GM12873 (cell line): ENCODE data around the gene PAK2.

Experiments used
- TF ChIP-seq, protein P1 (sequence below): IDR thresholded peaks from 2 replicates; pipeline ENCODE4 v1.5.1; 2012; ENCODE audit warnings: low read depth, mild to moderate bottlenecking, moderate library complexity, low read length, control low read depth; ENCODE audit not compliant: insufficient read depth; ENCODE audit errors: missing control alignments

PAK2 gene

GRCh38 chr3:196843435-196844110, 103.9 kb downstream of the PAK2 start:
- TF ChIP-seq, protein P1, sequence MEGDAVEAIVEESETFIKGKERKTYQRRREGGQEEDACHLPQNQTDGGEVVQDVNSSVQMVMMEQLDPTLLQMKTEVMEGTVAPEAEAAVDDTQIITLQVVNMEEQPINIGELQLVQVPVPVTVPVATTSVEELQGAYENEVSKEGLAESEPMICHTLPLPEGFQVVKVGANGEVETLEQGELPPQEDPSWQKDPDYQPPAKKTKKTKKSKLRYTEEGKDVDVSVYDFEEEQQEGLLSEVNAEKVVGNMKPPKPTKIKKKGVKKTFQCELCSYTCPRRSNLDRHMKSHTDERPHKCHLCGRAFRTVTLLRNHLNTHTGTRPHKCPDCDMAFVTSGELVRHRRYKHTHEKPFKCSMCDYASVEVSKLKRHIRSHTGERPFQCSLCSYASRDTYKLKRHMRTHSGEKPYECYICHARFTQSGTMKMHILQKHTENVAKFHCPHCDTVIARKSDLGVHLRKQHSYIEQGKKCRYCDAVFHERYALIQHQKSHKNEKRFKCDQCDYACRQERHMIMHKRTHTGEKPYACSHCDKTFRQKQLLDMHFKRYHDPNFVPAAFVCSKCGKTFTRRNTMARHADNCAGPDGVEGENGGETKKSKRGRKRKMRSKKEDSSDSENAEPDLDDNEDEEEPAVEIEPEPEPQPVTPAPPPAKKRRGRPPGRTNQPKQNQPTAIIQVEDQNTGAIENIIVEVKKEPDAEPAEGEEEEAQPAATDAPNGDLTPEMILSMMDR: no peak

DNA sequence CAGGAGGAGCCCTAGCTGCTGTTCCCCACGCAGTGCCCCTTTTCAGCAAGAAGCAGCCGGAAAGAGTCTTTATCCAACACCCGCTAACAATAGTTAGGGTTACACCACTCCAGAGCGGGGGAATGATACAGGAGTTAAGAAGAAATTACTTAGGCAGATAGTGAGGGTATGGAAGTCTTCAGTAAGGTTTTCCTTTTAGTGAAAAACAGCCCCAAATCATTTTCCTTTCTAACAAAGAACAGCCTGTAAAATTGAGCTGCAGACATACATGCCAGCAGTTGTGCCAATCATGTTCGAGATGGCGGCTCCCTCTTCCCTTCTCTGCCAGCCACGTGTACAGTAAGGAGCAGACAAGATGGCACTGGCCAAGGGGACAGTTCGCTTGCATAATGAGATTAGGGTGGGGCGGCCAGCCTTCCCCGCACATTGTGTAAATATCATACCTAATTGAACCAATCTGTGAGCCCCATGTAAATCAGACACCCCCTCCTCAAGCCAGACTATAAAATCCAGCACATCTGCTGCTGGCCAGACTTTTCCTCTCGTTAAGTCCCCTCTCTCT, 109.6 kb downstream of the PAK2 start:
- TF ChIP-seq, protein P1: no peak

GRCh38 chr3:196867155-196867506, 127.5 kb downstream of the PAK2 start:
- TF ChIP-seq, protein P1: no peak

- TF ChIP-seq, protein P1: peak; percentile 2
Measured at GRCh38 chr3:196867507-196868296, 128.0 kb downstream of the PAK2 start, which contains the start of gene SENP5. Gene SENP5, plus strand, starts transcription at chr3:196867920. Its CDS starts 17,262 bp downstream, at chr3:196885182.

- TF ChIP-seq, protein P1: no peak
Measured at GRCh38 chr3:196868297-196868661, 128.6 kb downstream of the PAK2 start.

DNA sequence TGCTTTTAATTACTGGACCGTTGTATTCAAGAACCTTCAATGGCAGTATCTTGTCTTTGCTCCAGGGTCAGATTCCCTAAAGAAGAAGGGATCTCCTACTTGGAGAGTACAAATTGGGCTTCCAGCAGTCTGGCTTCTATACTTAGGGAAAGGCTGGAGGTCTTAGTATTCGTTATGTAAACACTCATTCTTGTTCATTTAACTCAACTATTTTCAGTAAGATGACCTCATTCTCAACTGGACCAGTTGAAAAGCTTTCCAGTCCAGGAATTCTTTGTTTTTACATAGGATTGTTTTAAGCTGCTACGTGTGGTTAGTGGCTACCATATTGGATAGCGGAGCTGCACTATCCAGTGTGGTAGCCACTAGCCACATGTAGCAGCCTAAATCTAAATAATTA, 132.7 kb downstream of the PAK2 start:
- TF ChIP-seq, protein P1: no peak

- TF ChIP-seq, protein P1: no peak
Measured at GRCh38 chr3:196875258-196875657, 135.6 kb downstream of the PAK2 start.
